Endothelial cell of umbilical vein (primary cell): Measurements from ENCODE around the gene SPPL2C. TPM values are rescaled to one million over a fixed set of nuclear protein-coding genes. Genes with fewer than 3 reads are reported as not detected.

Experiments used
- BruUV-seq: library from RNA; stranded (reverse); fragments of 400-500 nt; replicated peaks from 2 replicates; lab custom pipeline; 2021; lab: Mats Ljungman, UMichigan
- CTCF ChIA-PET: fragments of 300-600, 350-600 bp; sonication (Branson Sonifier 250); formaldehyde crosslinking; loops from one replicate; lab custom pipeline; 2021; ENCODE audit warnings: antibody characterized with exemption, inconsistent platforms; lab: Charles Lee
- POLR2A ChIA-PET: fragments of 300-600, 350-600 bp; sonication (Branson Sonifier 250); formaldehyde crosslinking; loops from one replicate; lab custom pipeline; 2021; ENCODE audit warnings: antibody characterized with exemption, inconsistent platforms; lab: Charles Lee
- DNase-seq: peaks from one replicate; pipeline ENCODE4 v3.0.0-alpha.2; 2011; ENCODE audit warnings: low read depth, low spot score
- FAIRE-seq: peaks from 2 replicates; lab custom pipeline; 2011; peaks lifted over from hg19 to GRCh38; lab: Jason Lieb, UNC
- H2AFZ ChIP-seq: 2 replicates; pipeline ENCODE4 v1.6.0; 2012; ENCODE audit warnings: low read depth, low read length, control low read depth, inconsistent platforms
- H3K27ac ChIP-seq: 2 replicates; pipeline ENCODE4 v1.5.1; 2011; ENCODE audit warnings: low read depth, mild to moderate bottlenecking, control low read depth, low read length, moderate library complexity; ENCODE audit not compliant: insufficient read depth
- H3K27me3 ChIP-seq, 2 experiments: 2 replicates each; pipeline versions ENCODE4 v1.6.0 to v1.6.1; 2011; ENCODE audit warnings: low read length in 2 of 2, mixed read lengths in 1 of 2; ENCODE audit not compliant: control insufficient read depth in 2 of 2, insufficient read depth in 2 of 2
- H3K36me3 ChIP-seq, 2 experiments: 2 replicates in 1 of 2; 3 replicates in 1 of 2; pipeline ENCODE4 v1.5.1; 2011; ENCODE audit warnings: low read length in 2 of 2, mild to moderate bottlenecking in 1 of 2, moderate library complexity in 1 of 2; ENCODE audit not compliant: control insufficient read depth in 2 of 2, insufficient read depth in 2 of 2; ENCODE audit errors: extremely low read depth in 1 of 2
- H3K4me1 ChIP-seq: 3 replicates; pipeline ENCODE4 v1.5.1; 2011; ENCODE audit warnings: mild to moderate bottlenecking, low read length; ENCODE audit not compliant: control insufficient read depth, insufficient read depth; ENCODE audit errors: extremely low read depth
- H3K4me2 ChIP-seq: 2 replicates; pipeline ENCODE4 v1.6.1; 2011; ENCODE audit warnings: low read length, control low read depth, mixed read lengths; ENCODE audit not compliant: insufficient read depth
- H3K4me3 ChIP-seq, 3 experiments: fragments of 200-600 bp in 1 of 3; sonication (generic), shearing (Covaris generic) in 1 of 3; replicated peaks in 1 of 3; 2 replicates each; pipeline ENCODE4 v1.5.1; 2011 to 2016; ENCODE audit warnings: control low read depth in 3 of 3, low read length in 3 of 3, mild to moderate bottlenecking in 2 of 3, inconsistent platforms in 1 of 3, low read depth in 1 of 3, moderate library complexity in 1 of 3; ENCODE audit not compliant: insufficient read depth in 1 of 3
- H3K79me2 ChIP-seq: 2 replicates; pipeline ENCODE4 v1.6.0; 2012; ENCODE audit warnings: low read length, inconsistent platforms; ENCODE audit not compliant: control insufficient read depth, insufficient read depth
- H3K9ac ChIP-seq: replicated peaks from 2 replicates; pipeline ENCODE3; 2011; ENCODE audit warnings: low read length, control low read depth; ENCODE audit not compliant: insufficient read depth; ENCODE audit errors: extremely low read depth
- H3K9me1 ChIP-seq: replicated peaks from 3 replicates; pipeline ENCODE4 v1.6.0; 2011; ENCODE audit warnings: mild to moderate bottlenecking, low read length; ENCODE audit not compliant: control insufficient read depth, insufficient read depth; ENCODE audit errors: extremely low read depth
- H3K9me3 ChIP-seq: replicated peaks from 2 replicates; pipeline ENCODE4 v1.5.1; 2012; ENCODE audit warnings: low read length, inconsistent platforms; ENCODE audit not compliant: control insufficient read depth, insufficient read depth
- H4K20me1 ChIP-seq: replicated peaks from 2 replicates; pipeline ENCODE3; 2011; ENCODE audit warnings: mild to moderate bottlenecking, low read length; ENCODE audit not compliant: control insufficient read depth, insufficient read depth; ENCODE audit errors: extremely low read depth
- FOS ChIP-seq: IDR thresholded peaks from 2 replicates; pipeline ENCODE4 v1.6.1; 2011; ENCODE audit warnings: mild to moderate bottlenecking, low read length, moderate library complexity, borderline replicate concordance; ENCODE audit not compliant: insufficient read depth
- GATA2 ChIP-seq: IDR thresholded peaks from 2 replicates; pipeline ENCODE4 v1.7.0; 2011; ENCODE audit warnings: low read depth, mild to moderate bottlenecking, moderate library complexity, mixed read lengths, low read length; ENCODE audit not compliant: insufficient read length, insufficient read depth
- dilution Hi-C: fragments of 300-500 bp; cut with MboI; formaldehyde crosslinking; loops from one replicate; pipeline ENCODE4 v1.15.0; 2019; ENCODE audit warnings: low sequenced_read_pairs; ENCODE audit not compliant: extremely low pct_ligation_motif_present
- intact Hi-C: fragments of 100-400 bp; cut with micrococcal nuclease; formaldehyde crosslinking; loops from one replicate; pipeline ENCODE4 v1.10.0; 2022
- polyA plus RNA-seq, 4 experiments: library from polyadenylated mRNA; depleted of rRNA in 3 of 4; stranded (reverse) in 3 of 4; unstranded in 1 of 4; fragments of >200 nt; gene quantifications; 2 replicates each; pipeline versions ENCODE4 v1.2.1 to v1.2.3, GENCODE V29; 2011 to 2012; ENCODE audit warnings: missing spikeins in 1 of 4
- total RNA-seq: library from RNA; stranded (reverse); gene quantifications from 2 replicates; pipeline ENCODE4 v1.2.3, GENCODE V29; 2021

The SPPL2C gene
- total and polyA plus RNA-seq, 2 donors (not counting 3 experiments of a cell fraction or from before 2014, with no cell fraction given) = not detected

- dilution Hi-C loops (no loop called here), intact Hi-C loops (no loop called here)
- H3K79me2 ChIP-seq = no peaks in the 10 kb centered on the region
- H3K9me3 ChIP-seq = no peaks in the 10 kb centered on the region
- ChIA-PET POLR2A (no interaction called here), CTCF (interaction anchor here (0.9 to 2.8 kb wide), 5 partner anchors 18 to 215 kb away, joined by 3 to 48 read pairs (median 4); no protein-coding TSS in a partner anchor)
- FAIRE-seq (no peak), DNase-seq (no peak)
- H3K9ac ChIP-seq = no peak overlapping the region
- no peak overlapping the region for H2AFZ ChIP-seq
- no peaks in the 10 kb centered on the region for H3K9me1 ChIP-seq
- H3K4me1 ChIP-seq = no peaks in the 10 kb centered on the region
- peaks cover 0 to 4% of the 10 kb centered on the region in 2 experiments for H3K27me3 ChIP-seq
- H4K20me1 ChIP-seq = no peaks in the 10 kb centered on the region
- H3K4me3 ChIP-seq = no peak overlapping the region
- BruUV-seq = no TSS peak
- H3K36me3 ChIP-seq = no peaks in the 10 kb centered on the region
- H3K27ac ChIP-seq = no peak overlapping the region
- TF ChIP-seq GATA2 = no peak
- H3K4me2 ChIP-seq = no peak overlapping the region
Observed at GRCh38 chr17:45850011-45850410, 5.3 kb downstream of the SPPL2C start.

- Histone ChIP-seq H3K4me3 (no peak overlapping the region), H3K9me1 (no peaks in the 10 kb centered on the region), H3K79me2 (no peaks in the 10 kb centered on the region), H3K27ac (no peak overlapping the region), H3K9me3 (no peaks in the 10 kb centered on the region), H3K36me3 (no peaks in the 10 kb centered on the region), H2AFZ (no peak overlapping the region), H3K27me3 (peaks cover 0 to 4% of the 10 kb centered on the region in 2 experiments), H4K20me1 (no peaks in the 10 kb centered on the region), H3K9ac (no peak overlapping the region), H3K4me2 (no peak overlapping the region), H3K4me1 (no peaks in the 10 kb centered on the region)
- DNase-seq (no peak), FAIRE-seq (no peak)
- CTCF ChIA-PET = interaction anchor here (1.4 to 2.8 kb wide), 3 partner anchors 18 to 210 kb away, joined by 3 to 48 read pairs (median 13); no protein-coding TSS in a partner anchor
- no peak for TF ChIP-seq GATA2
- TF ChIP-seq FOS = no peak
- intact Hi-C loops (no loop called here), dilution Hi-C loops (no loop called here)
- no TSS peak for BruUV-seq
- POLR2A ChIA-PET = no interaction called here
Observed at GRCh38 chr17:45850468-45850867, 5.8 kb downstream of the SPPL2C start.
